Stimulated activated CD8-positive, alpha-beta memory T cell treated with anti-CD3 and anti-CD28 coated beads, Interleukin-4, amount 100 ng/mL, for 1 hour (primary cell): ENCODE results near the gene HPSE2.
"Not testable (repeated sequence)": the region's sequence is repeated elsewhere in the genome, so short reads cannot be mapped to it uniquely, and the experiment has no call there.

Experiments used
- DNase-seq, 2 donors: peaks; one replicate each; pipeline ENCODE4 v3.0.0-alpha.2; 2020; ENCODE audit warnings: low read depth in 2 of 2, low spot score in 1 of 2

HPSE2 gene

DNA sequence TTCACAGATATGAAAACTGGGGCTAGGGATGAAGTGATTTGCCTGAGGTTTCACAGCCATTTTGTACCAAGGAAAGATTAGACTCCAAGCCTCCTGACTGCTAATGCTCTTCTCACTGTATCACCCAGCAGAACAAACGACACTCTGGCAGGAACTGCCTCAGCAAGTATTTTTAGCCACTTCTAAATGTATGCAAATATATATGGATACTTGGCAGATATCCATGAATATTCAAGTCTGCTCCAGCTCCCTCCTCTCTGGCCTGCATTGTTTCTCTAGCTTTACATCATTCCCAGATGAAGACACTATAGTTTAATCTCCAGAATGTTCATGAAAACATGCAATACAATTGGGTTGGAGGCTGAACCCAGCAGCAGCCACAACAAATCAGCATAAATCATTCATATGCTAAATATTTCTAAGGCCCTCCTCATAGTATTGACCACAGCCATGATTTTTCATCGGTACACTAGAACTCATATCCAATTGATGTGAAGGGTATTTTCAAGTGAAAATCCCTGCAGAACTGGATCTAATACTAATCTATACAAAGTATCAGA is 65.5 kb downstream of the HPSE2 start:
- no peak for DNase-seq

DNA sequence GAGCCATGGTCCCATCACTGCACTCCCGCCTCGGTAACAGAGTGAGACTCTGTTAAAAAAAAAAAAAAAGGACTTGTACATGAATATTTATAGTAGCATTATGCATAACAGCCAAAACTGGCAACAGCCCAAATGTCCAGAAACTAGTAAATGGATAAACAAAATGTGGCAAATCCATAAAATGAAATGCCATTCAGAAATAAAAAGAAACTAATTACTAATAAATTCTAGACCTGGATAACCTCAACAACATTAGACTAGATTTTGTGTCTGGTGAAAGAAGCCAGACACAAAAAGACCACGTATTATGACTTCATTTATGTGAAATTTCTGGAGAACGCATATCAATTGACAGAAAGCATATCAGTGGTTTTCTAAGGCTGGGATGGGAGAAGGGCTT is 74.5 kb downstream of the HPSE2 start:
- no peak for DNase-seq

DNA sequence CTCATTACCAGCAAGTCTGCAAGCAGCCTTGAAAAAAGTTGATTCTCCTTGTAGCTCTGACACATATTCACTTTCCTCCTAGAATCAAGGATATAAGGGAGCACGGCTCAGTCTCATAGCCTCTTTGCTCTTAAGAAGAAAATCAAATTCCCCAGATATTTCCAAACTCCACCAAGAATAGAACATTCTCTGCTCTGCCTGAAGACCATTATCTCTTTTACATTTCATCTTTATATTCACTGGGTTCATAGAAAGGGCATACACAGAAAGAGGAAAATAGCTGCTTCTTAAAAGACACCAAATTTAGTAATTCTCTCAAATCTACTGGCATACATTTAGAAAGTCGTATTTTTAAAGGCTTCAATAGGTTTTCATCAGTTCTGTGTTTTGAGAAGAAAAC is 92.0 kb downstream of the HPSE2 start:
- DNase-seq = no peak

DNA sequence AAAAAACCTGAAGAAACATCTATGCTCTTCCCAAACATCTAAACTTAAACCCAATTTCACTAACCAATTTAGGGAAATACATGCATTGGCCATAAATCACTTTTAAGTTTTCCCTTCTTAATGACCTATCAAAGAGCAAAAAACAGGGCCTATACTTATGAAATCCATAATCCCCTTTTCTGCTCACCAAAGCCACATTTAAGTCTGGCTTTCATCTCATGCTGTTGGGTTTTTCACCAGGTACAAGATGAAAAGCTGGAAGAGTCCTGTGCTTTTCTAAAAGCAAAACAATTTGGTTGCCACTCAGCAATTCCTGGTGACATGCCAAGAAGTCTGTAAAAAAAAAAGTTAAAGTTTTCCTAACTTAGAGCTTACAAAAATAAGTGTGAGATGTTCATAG is 92.6 kb downstream of the HPSE2 start:
- no peak for DNase-seq

DNA sequence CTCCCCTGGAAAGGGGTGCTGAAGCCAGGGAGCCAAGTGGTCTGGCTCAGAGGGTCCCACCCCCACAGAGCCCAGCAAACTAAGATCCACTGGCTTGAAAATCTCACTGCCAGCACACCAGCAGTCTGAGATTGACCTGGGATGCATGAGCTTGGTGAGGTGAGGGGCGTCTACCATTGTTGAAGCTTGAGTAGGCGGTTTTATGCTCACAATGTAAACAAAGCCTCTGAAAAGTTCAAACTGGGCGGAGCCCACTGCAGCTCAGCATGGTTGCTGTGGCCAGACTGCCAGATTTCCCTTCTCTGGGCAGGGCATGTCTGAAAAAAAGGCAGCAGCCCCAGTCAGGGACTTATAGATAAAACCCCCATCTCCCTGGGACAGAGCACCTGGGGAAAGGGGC is 102.8 kb downstream of the HPSE2 start:
- DNase-seq = not testable (repeated sequence)

DNA sequence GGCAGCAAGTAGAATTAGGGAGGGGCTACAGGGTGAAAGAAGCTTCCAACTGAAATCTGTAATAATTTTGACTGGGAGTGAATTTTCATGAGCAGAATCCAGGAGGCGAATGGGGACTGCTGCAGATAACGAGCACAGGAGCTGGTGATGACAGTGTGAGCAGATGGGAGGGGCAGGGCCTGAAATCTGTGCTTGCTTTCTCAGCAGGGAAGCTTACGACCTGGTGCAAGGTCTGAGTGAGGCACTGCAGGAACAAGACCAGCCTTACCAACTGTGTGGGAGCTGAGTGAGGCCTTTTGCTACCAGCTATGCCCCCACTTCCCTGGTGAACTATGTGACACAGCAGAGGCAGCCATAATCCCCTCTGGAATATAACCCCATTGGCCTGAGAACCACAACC is 109.8 kb downstream of the HPSE2 start:
- no peak for DNase-seq

DNA sequence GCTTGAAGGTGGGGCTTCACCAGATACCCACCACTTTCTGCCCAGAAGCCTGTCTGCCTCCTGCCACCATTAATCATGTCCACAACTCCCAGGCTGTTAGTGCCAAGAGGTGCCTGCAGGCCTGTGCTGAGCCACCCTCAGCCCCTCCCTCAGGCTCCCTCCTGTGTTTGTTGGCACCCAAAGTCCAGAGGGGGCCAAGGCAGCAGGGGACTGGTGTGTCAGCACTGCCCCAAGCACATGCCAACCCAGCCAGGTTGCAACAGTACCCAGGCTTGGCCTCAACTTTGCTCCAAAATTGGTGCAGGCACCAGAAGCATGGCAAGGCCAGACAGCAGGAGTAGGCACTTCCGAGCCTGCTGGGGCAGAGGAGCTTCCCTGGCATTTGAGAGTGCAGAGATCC is 111.3 kb downstream of the HPSE2 start:
- DNase-seq = no peak

DNA sequence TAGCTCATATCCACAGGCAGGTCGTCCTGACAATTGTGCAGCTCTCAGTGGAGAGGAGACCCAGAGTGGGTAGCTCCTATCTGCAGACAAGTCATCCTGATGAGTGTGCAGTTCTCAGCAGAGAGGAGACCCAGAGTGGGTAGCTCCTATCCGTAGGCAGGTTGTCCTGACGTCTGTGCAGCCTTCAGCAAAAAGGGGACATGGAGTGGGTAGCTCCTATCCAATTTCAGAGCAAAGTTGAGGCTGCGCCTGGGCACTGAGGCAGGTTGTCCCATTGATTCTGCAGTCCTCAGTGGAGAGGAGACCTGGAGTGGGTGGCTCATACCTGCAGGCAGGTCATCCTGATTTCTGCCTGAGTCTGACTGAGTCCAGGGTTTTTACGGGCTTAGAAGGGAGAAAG is 111.8 kb downstream of the HPSE2 start:
- DNase-seq = no peak

DNA sequence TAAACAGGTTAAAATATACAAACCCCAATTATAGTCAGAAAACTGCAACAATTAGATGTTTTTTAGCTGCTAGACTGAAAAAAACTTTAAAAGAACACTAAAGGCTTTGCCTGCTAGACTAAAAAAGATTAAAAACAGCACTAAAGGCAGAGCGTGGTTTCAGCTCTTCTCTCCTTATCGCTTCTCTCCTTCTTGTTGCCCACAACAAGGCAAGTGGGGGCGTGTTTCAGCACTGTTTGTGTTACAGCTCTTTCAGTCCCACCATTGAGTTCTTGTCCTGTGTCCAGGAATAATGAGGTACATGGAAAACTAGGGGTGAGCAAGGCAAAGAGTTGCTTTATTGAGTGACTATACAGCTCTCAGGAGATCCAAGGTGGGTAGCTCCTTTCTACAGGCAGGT is 112.3 kb downstream of the HPSE2 start:
- no peak for DNase-seq

DNA sequence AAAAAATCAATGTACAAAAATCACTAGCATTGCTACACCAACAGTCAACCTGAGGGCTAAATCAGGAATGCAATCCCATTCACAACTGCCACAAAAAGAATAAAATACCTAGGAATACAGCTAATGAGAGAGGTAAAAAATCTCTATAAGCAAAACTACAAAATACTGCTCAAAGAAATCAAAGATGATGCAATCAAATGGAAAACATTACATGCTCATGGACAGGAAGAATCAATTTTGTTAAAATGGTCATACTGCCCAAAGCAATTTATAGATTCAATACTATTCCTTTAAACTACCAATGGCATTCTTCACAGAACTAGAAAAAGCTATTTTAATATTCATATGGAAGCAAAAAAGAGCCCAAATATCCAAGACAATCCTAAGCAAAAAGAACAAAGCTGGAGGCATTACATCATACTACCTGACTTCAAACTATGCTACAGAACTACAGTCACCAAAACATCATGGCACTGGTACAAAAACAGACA is 116.3 kb downstream of the HPSE2 start:
- DNase-seq = no peak

DNA sequence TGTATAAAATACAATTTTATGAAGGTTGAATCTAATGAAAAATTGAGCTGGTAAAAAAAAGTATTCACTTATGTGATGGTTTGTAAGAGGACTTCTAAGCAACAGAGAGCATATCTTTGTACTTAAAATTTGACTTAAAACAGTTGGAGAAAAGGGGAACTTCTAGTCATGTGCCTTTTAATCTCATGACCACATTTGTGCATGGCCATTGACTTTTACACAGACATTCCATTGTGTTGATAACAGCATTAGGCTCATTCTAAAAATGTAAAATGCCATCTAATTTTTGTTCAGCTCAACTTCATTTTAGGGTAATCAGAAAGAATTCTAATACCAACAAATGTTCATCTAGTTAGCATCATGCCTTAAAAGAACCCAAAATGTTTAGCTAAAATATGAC is 119.9 kb downstream of the HPSE2 start:
- DNase-seq = no peak

DNA sequence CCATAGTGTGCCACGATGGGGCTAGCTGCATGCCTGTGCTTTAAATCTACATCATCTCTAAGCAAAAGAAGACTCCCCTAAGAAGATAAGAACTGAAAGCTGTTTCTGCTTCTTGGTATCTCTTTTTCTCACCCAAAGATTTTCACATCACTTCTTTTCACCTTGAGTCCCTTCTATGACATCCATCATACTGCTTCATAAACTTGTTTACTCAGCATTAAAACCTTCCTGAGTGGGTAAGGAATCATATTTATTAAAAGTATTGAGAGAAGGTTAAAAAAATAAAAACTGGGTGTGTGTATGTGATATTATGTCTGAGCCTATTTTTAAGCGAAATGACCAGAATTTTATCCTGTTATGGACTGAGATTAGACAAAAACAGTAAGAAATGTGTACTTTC is 150.3 kb downstream of the HPSE2 start:
- no peak for DNase-seq

DNA sequence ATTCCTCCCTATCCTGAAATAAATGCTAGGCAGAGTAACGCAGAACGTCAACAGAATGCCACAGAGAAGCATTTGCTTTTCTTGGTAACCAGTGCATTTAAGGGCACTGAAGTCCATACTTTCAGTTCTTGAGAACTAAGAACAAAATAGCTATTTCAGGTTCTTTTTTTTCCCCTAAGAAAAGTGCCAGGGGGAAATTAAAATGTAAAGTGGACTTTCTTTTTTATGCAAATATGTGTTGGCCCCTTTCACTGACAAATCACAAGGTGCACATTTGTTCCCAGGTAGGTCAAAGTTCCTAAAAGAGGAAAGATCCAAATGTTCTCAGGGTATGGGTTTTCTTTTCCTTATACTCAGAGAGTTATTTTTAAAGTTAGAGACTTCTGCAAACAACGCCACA is 151.5 kb downstream of the HPSE2 start:
- DNase-seq = no peak

DNA sequence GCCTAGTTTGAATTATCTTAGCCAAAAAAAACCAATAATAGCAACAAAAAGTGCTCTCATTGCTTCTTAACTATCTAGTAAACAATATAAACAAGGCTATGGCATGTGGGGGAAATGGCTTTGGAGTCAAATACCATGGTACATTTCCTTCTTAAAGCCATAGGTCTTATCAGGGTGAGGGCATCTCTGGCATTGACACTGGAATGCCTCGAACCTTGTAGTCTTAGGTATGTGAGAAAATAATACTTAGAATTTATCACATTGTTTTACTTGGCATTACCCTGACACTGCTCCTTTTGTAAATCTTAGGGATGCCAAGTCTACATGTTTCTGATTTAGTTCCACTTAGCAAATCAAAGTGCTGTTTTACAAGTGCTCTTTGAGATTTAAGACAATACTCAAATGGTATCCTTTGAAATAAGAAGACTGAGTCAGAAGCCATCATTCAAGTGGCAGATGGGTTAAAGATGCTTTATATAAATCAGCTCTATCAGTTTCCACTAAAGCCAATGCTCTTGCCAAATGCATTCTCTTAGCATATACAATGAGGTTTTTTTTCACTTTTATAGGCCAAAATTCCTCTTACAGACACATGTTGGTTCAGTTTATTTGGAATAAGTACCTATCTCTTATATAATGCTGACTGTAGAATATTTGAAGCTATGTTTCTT is 155.2 kb downstream of the HPSE2 start:
- no peak for DNase-seq

DNA sequence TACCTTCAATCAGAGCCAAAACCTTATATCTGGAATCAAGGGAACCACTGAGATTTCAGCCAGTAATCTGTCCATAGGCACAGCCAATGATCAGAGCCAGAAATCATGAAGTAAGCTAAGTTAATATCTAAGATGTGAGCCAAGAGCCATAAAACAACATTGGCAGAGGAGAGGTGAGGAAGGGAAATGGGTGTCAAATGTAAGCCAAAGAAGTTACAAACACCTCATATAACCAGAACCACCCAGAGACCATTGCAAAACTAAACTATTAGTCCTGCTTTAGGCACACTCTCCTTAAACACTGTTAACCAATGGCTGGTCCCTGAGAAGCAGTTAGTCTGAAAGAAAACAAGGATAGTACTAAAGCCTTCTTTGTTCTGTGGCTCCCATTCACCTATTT is 173.1 kb downstream of the HPSE2 start:
- no peak for DNase-seq

DNA sequence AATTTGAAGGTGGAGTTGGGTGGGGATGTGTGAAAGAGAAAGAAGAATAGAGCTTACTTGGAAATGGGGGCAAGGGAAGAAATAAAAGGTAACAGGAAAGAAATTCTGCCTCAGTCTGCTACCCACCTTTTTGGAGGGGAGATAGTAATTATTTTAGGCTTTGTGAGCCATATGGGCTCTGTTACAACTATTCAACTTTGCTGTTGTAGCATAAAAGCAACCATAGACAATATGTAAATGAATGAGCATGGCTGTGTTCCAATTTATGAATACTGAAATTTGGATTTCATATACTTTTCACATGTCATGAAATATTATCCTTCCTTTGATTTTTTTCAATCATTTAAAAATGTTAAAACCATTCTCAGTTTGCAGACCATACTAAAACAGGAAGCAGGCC is 176.9 kb downstream of the HPSE2 start:
- DNase-seq = no peak

DNA sequence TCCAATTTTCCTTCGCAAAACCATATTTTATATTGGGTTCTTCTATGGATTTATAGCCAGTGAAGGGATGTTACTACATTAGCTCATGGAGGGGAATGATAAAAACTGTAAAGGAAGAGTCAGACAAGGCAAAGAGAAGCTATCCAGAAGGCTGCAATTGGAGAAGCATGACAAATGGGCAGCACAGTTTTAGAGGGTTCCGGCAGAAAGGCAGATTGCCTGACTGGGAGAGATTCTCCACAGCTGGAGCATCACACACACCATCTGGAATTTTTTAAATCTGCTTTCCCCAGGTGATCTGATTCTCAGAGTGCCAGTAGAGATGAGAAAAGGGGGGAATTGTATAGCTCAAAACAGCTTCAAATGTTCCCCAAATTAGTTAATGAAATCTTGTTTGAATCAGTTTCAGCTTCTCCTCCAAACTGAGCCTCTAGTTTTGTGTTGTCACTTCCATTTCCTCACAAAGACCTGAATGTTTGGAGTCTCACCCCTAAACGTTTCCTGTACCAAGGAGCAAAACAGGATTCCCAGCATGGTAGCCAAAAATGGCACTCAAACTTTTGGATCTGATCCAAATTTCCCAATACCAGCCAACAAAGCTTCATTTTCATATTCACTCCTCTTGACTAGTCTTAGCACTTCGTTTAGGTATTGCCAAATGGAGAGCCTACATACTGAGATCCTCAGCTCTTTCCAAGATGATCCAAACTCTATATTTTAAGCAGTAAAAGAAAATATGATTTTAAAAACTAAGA is 177.5 kb downstream of the HPSE2 start:
- no peak for DNase-seq

DNA sequence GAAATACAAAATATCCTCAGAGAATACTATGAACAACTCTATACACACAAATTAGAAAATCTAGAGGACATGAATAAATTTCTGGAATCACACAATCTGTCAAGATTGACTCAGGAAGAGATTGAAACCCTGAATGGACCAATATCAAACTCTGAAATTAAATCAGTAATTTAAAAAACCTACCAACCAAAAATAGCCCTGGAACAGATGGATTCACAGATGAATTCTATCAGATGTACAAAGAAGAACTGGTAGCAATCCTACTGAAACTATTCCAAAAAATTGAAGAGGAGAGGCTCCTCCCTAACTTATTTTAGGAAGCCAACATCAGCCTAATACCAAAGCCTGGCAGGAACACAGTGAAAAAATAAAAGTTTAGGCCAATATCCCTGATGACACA is 190.0 kb downstream of the HPSE2 start:
- no peak for DNase-seq

DNA sequence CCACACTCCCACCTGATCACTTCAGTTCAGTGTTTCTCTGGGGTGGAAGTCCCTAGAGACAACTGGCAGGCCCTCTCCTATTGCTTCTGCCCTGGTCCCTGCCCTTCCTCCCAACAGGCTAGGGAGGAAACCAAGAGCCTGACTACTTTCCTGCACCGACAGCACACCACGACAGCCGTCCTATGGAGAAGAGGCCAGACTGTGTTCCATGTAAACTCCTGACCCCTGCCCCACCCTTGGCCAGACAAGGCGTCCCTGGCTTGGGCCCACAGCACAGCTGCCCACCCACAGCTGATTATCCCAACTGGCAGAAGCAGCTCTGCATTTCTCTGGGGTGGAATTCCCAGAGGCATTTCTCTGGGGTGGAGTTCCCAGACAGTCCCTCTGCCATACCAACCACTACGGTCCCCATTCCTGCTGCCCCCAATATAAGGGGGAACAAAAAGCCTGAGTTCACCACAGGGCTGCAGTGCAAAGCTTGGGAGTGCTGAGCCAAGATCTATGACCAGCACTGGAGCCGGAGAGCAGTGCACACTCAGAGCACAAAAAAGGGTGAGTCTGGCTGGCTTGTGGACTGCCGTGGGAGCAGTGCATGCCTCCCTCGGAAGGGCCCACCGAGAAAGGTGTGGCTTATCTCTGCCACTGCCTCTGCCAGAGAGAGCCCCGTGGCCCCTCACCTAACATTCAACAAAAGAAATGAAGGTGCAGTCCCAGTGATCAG is 193.4 kb downstream of the HPSE2 start:
- DNase-seq = no peak

DNA sequence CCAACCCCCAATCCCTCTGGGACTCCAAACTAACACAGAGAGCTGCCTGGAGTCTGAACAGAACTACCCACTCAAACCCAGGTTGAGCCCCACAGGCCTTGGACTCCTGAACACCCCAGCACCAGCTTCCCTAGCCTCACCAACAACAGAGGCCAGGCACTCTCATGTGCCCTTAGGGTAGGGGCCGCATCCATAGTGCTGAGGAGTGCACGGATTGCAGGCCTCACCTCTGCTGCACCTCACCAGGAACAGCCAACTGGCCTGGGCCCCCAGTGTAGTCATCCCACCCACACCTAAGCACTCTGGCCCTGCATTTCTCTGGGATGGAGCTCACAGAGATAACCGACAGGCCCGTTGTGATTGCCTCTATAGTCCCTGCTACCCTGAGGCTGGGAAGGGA is 194.2 kb downstream of the HPSE2 start:
- DNase-seq = no peak

DNA sequence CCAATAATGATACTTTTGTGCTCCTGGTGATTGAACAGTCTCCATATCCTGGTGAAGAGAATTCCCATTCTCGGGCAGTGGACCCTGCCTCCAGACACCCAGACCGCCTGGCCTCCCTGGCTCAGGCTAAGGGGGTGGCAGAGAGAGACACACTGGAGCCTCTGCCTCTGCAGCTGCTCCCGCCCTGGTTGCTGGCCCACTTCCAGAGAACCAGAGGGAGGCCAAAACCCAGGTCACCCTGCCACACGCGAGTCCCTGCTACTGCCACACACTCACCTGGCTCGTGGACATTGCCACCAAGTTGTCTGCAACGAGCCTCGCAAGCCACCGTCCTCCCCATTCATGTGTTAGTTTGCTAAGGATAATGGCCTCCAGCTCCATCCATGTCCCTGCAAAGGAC is 221.8 kb downstream of the HPSE2 start:
- no peak for DNase-seq

DNA sequence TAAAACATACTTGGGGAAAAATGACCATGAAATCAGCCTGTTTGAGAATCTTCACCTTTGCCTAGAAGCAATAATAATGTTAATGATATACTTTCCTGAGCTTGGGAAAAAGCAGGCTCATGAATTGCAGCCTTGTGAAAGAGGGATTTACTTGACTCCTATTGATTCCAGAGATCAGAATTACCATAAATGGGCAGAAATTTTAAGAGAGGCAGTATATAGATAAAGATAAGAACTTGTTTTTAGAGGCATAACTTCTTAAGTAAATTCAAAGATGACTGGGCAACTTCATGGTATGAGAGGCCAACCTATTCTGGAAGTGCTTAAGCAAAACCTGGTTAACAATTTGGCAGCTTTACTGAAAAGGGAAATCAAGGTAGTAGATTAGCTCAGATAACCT is 225.4 kb downstream of the HPSE2 start:
- DNase-seq = no peak
